ENCODE measurements around the gene LIMD2.

DNA sequence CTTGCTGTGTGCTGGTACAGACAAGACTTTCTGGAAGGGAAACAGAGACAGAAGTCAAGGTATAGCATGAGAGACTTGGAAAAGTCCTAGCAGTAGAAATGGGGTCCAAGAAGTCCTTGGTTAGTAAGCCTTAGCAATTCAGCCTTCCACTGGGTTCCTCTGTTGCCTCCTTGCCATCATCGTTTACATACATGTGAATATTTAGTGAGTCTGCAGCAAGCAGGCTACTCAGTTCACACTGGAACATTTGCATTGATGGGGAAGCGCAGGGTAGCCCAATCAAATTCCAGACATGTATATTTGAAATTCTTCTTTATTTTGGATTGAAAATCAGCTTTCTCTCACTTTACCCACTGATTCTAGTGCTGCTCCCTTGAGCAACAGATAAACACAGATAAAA lies 27.1 kb downstream of the LIMD2 start:
- TF ChIP-seq, protein P1, sequence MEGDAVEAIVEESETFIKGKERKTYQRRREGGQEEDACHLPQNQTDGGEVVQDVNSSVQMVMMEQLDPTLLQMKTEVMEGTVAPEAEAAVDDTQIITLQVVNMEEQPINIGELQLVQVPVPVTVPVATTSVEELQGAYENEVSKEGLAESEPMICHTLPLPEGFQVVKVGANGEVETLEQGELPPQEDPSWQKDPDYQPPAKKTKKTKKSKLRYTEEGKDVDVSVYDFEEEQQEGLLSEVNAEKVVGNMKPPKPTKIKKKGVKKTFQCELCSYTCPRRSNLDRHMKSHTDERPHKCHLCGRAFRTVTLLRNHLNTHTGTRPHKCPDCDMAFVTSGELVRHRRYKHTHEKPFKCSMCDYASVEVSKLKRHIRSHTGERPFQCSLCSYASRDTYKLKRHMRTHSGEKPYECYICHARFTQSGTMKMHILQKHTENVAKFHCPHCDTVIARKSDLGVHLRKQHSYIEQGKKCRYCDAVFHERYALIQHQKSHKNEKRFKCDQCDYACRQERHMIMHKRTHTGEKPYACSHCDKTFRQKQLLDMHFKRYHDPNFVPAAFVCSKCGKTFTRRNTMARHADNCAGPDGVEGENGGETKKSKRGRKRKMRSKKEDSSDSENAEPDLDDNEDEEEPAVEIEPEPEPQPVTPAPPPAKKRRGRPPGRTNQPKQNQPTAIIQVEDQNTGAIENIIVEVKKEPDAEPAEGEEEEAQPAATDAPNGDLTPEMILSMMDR (IDR thresholded peaks at IDR 0.05) = no peak
- no peak for TF ChIP-seq POLR2A (IDR thresholded peaks at IDR 0.05)
